H9 (cell line): ENCODE results near the gene ZNF80. TPM values are rescaled to one million over a fixed set of nuclear protein-coding genes. Genes with fewer than 3 reads are reported as not detected.

Source experiments
- DNase-seq: peaks from one replicate; pipeline ENCODE4 v3.0.0-alpha.2; 2017
- H2AFZ ChIP-seq: one replicate; pipeline ENCODE4 v1.6.1; 2013; ENCODE audit warnings: mild to moderate bottlenecking, low read length, control low read depth, moderate library complexity
- H2AK5ac ChIP-seq: 2 replicates; pipeline ENCODE4 v1.6.1; 2013; ENCODE audit warnings: low read length, control low read depth, mixed read lengths; ENCODE audit not compliant: insufficient read length
- H2BK120ac ChIP-seq: one replicate; pipeline ENCODE4 v1.6.1; 2013; ENCODE audit warnings: low read depth, mild to moderate bottlenecking, low read length, control low read depth, inconsistent platforms; ENCODE audit not compliant: poor library complexity, severe bottlenecking
- H2BK12ac ChIP-seq: 2 replicates; pipeline ENCODE4 v1.6.1; 2013; ENCODE audit warnings: low read length, control low read depth, mixed read lengths, low read depth; ENCODE audit not compliant: insufficient read length
- H2BK15ac ChIP-seq: 2 replicates; pipeline ENCODE4 v1.6.1; 2013; ENCODE audit warnings: low read depth, low read length, control low read depth
- H2BK20ac ChIP-seq: one replicate; pipeline ENCODE4 v1.6.1; 2013; ENCODE audit warnings: low read depth, mild to moderate bottlenecking, low read length, control low read depth, inconsistent platforms; ENCODE audit not compliant: poor library complexity, severe bottlenecking
- H2BK5ac ChIP-seq: 2 replicates; pipeline ENCODE4 v1.6.1; 2013; ENCODE audit warnings: low read length, control low read depth, mixed read lengths; ENCODE audit not compliant: insufficient read length
- H3K14ac ChIP-seq: 2 replicates; pipeline ENCODE4 v1.6.1; 2013; ENCODE audit warnings: low read length, control low read depth; ENCODE audit not compliant: insufficient read depth
- H3K18ac ChIP-seq: 2 replicates; pipeline ENCODE4 v1.6.1; 2013; ENCODE audit warnings: low read depth, mild to moderate bottlenecking, mixed read lengths, low read length, control low read depth; ENCODE audit not compliant: insufficient read length
- H3K23ac ChIP-seq: 2 replicates; pipeline ENCODE4 v1.6.1; 2013; ENCODE audit warnings: low read length, control low read depth, mixed read lengths, low read depth; ENCODE audit not compliant: insufficient read length
- H3K23me2 ChIP-seq: 2 replicates; pipeline ENCODE4 v1.6.1; 2013; ENCODE audit warnings: low read depth, mild to moderate bottlenecking, mixed read lengths, low read length, control low read depth; ENCODE audit not compliant: insufficient read length, poor library complexity, severe bottlenecking
- H3K27ac ChIP-seq: 2 replicates; pipeline ENCODE4 v1.5.1; 2013; ENCODE audit warnings: low read length, control low read depth, mixed read lengths, low read depth; ENCODE audit not compliant: insufficient read length
- H3K27me3 ChIP-seq: 2 replicates; pipeline ENCODE4 v1.6.1; 2013; ENCODE audit warnings: low read length, control low read depth, inconsistent platforms; ENCODE audit not compliant: insufficient read depth
- H3K4ac ChIP-seq: 2 replicates; pipeline ENCODE4 v1.6.1; 2013; ENCODE audit warnings: low read depth, mild to moderate bottlenecking, control low read depth, inconsistent platforms, low read length, moderate library complexity
- H3K4me1 ChIP-seq: 2 replicates; pipeline ENCODE4 v1.6.1; 2013; ENCODE audit warnings: low read length, control low read depth, inconsistent platforms; ENCODE audit not compliant: insufficient read depth
- H3K4me2 ChIP-seq: 2 replicates; pipeline ENCODE4 v1.6.1; 2013; ENCODE audit warnings: low read length, control low read depth, mixed read lengths; ENCODE audit not compliant: insufficient read length, insufficient read depth
- H3K56ac ChIP-seq: 2 replicates; pipeline ENCODE4 v1.6.1; 2013; ENCODE audit warnings: low read depth, mild to moderate bottlenecking, mixed read lengths, low read length, control low read depth; ENCODE audit not compliant: insufficient read length
- H3K79me1 ChIP-seq: 2 replicates; pipeline ENCODE4 v1.6.1; 2013; ENCODE audit warnings: low read depth, mild to moderate bottlenecking, moderate library complexity, low read length, control low read depth, inconsistent platforms; ENCODE audit not compliant: insufficient read depth, poor library complexity, severe bottlenecking
- H3K79me2 ChIP-seq: 2 replicates; pipeline ENCODE4 v1.6.1; 2013; ENCODE audit warnings: low read length, control low read depth, inconsistent platforms; ENCODE audit not compliant: insufficient read depth
- H3K9ac ChIP-seq: 2 replicates; pipeline ENCODE4 v1.6.1; 2013; ENCODE audit warnings: low read length, control low read depth, mixed read lengths; ENCODE audit not compliant: insufficient read length; ENCODE audit errors: extremely low read depth
- H3K9me3 ChIP-seq: one replicate; pipeline ENCODE4 v1.6.1; 2013; ENCODE audit warnings: low read depth, low read length, inconsistent platforms; ENCODE audit not compliant: control insufficient read depth
- H3T11ph ChIP-seq: one replicate; pipeline ENCODE4 v1.6.1; 2013; ENCODE audit warnings: mild to moderate bottlenecking, low read length, control low read depth, inconsistent platforms
- H4K20me1 ChIP-seq: one replicate; pipeline ENCODE4 v1.6.1; 2013; ENCODE audit not compliant: control insufficient read depth, insufficient read length, insufficient read depth
- H4K5ac ChIP-seq: 2 replicates; pipeline ENCODE4 v1.6.1; 2013; ENCODE audit warnings: low read depth, mild to moderate bottlenecking, mixed read lengths, low read length, control low read depth; ENCODE audit not compliant: insufficient read length
- H4K8ac ChIP-seq: replicated peaks from 2 replicates; pipeline ENCODE4 v1.6.1; 2013; ENCODE audit warnings: low read length, control low read depth, mixed read lengths, low read depth; ENCODE audit not compliant: insufficient read length
- H4K91ac ChIP-seq: 2 replicates; pipeline ENCODE4 v1.6.1; 2013; ENCODE audit warnings: low read depth, mild to moderate bottlenecking, moderate library complexity, mixed read lengths, low read length, control low read depth; ENCODE audit not compliant: insufficient read length
- H3K27ac Mint-ChIP-seq, 3 experiments: 2 replicates in 2 of 3; 3 replicates in 1 of 3; pipeline ENCODE4 v1.8.0; 2020 to 2021; ENCODE audit warnings: mixed read lengths in 3 of 3, mild to moderate bottlenecking in 1 of 3, moderate library complexity in 1 of 3
- H3K27me3 Mint-ChIP-seq: 2 replicates; pipeline ENCODE4 v1.8.0; 2021; ENCODE audit warnings: low read depth, mild to moderate bottlenecking, moderate library complexity, mixed read lengths
- H3K36me3 Mint-ChIP-seq, 3 experiments: 2 replicates in 2 of 3; 3 replicates in 1 of 3; pipeline ENCODE4 v1.8.0; 2020 to 2021; ENCODE audit warnings: low read depth in 3 of 3, mixed read lengths in 3 of 3; ENCODE audit not compliant: insufficient read depth in 1 of 3
- H3K4me1 Mint-ChIP-seq, 2 experiments: 2 replicates each; pipeline ENCODE4 v1.8.0; 2020; ENCODE audit warnings: mixed read lengths in 2 of 2
- H3K4me3 Mint-ChIP-seq, 2 experiments: 2 replicates in 1 of 2; 3 replicates in 1 of 2; pipeline ENCODE4 v1.8.0; 2020 to 2021; ENCODE audit warnings: mild to moderate bottlenecking in 2 of 2, mixed read lengths in 2 of 2, moderate library complexity in 1 of 2
- H3K9me3 Mint-ChIP-seq, 2 experiments: 2 replicates in 1 of 2; 3 replicates in 1 of 2; pipeline ENCODE4 v1.8.0; 2020; ENCODE audit warnings: mild to moderate bottlenecking in 2 of 2, mixed read lengths in 2 of 2, moderate library complexity in 1 of 2
- CTCF ChIP-seq: fragments of 200-600 bp; sonication (generic); conservative IDR thresholded peaks from 3 replicates; pipeline ENCODE4 v1.8.0; 2021; ENCODE audit warnings: antibody characterized with exemption, mild to moderate bottlenecking
- WGBS: extraction: QIAGEN DNeasy Blood & Tissue Kit; methylation state at CpG from one replicate; pipeline ENCODE4 v1.1.7; 2013; ENCODE audit warnings: missing lambda C conversion rate, low lambda C conversion rate, mixed read lengths; ENCODE audit not compliant: insufficient read length; ENCODE audit errors: extremely low coverage; 5-methylcytosine and 5-hydroxymethylcytosine counted together
- total RNA-seq: library from RNA; stranded (reverse); gene quantifications from 2 replicates; pipeline ENCODE4 v1.2.1, GENCODE V29; 2021

ZNF80 gene
- total RNA-seq, 1 experiment from 2014 or later: not detected

- Histone ChIP-seq H4K5ac (no peak overlapping the region), H3K4ac (no peak overlapping the region), H2AK5ac (no peak overlapping the region), H3K4me2 (no peak overlapping the region), H2AFZ (no peak overlapping the region), H3K79me2 (no peaks in the 10 kb centered on the region), H2BK120ac (no peak overlapping the region), H4K20me1 (no peaks in the 10 kb centered on the region), H3K9me3 (no peaks in the 10 kb centered on the region), H3K27me3 (no peaks in the 10 kb centered on the region), H2BK20ac (no peak overlapping the region), H3K23ac (no peak overlapping the region), H3K56ac (no peak overlapping the region), H3K79me1 (no peaks in the 10 kb centered on the region), H2BK12ac (no peak overlapping the region), H2BK5ac (no peak overlapping the region), H3K9ac (no peak overlapping the region), H3K27ac (no peak overlapping the region), H4K8ac (no peak overlapping the region), H3K4me1 (no peaks in the 10 kb centered on the region), H3T11ph (no peak overlapping the region), H2BK15ac (no peak overlapping the region), H3K18ac (no peak overlapping the region), H3K14ac (no peak overlapping the region), H3K23me2 (no peaks in the 10 kb centered on the region), H4K91ac (no peak overlapping the region)
- no peak for TF ChIP-seq CTCF
- no CpG with 5 or more reads among the region's 3 CpGs for WGBS
- Mint-ChIP-seq H3K36me3 (peaks cover 0 to 10% (median 0%) of the 10 kb centered on the region in 3 experiments; a peak in 3 of 7 replicates), H3K9me3 (peaks cover 7 to 12% of the 10 kb centered on the region in 2 experiments; a peak in 4 of 5 replicates), H3K27me3 (peaks cover 6% of the 10 kb centered on the region), H3K4me3 (no peak overlapping the region), H3K4me1 (peaks cover 4 to 6% of the 10 kb centered on the region in 2 experiments; a peak in 1 of 4 replicates), H3K27ac (no peak overlapping the region)
- no peak for DNase-seq
Measured at GRCh38 chr3:114234745-114235144, 2.6 kb downstream of the ZNF80 start.
